HepG2 (cell line): ENCODE measurements around the gene NAGS. TPM values are rescaled to one million over a fixed set of nuclear protein-coding genes. Genes with fewer than 3 reads are reported as not detected.
A peak's percentile ranks its signal among the peaks of the same experiment; 100 is the strongest.

Source experiments
- CAMTA2 ChIP-seq: sonication (generic); formaldehyde crosslinking; IDR thresholded peaks from 2 replicates; pipeline ENCODE4 v1.4.0; 2020; ENCODE audit warnings: mild to moderate bottlenecking, missing genetic modification reagents, borderline replicate concordance
- ELF3 ChIP-seq: IDR thresholded peaks from 2 replicates; pipeline ENCODE4 v1.6.1; 2016; ENCODE audit warnings: missing genetic modification reagents, missing compliant biosample characterization
- FOXJ3 ChIP-seq: sonication (generic); formaldehyde crosslinking; IDR thresholded peaks from 2 replicates; pipeline ENCODE4 v1.4.0; 2020; ENCODE audit warnings: missing genetic modification reagents, mild to moderate bottlenecking, borderline replicate concordance
- HNF1B ChIP-seq: sonication (generic); formaldehyde crosslinking; IDR thresholded peaks from 2 replicates; pipeline ENCODE4 v1.5.1; 2020; ENCODE audit warnings: mild to moderate bottlenecking, moderate library complexity, missing genetic modification reagents
- HNRNPUL1 ChIP-seq: fragments of 200-400 bp; formaldehyde crosslinking; IDR thresholded peaks from 2 replicates; pipeline ENCODE4 v1.6.1; 2017; ENCODE audit warnings: low read depth, mild to moderate bottlenecking, low read length, moderate library complexity
- HOXA3 ChIP-seq: sonication (generic); formaldehyde crosslinking; IDR thresholded peaks from 2 replicates; pipeline ENCODE4 v1.5.0; 2020; ENCODE audit warnings: missing genetic modification reagents
- MXI1 ChIP-seq: IDR thresholded peaks from 3 replicates; pipeline ENCODE4 v1.6.1; 2012; ENCODE audit warnings: low read depth, low read length, inconsistent platforms, borderline replicate concordance
- NFAT5 ChIP-seq: sonication (generic); formaldehyde crosslinking; IDR thresholded peaks from 2 replicates; pipeline ENCODE4 v1.4.0; 2020; ENCODE audit warnings: missing genetic modification reagents
- NFIC ChIP-seq: IDR thresholded peaks from 2 replicates; pipeline ENCODE4 v1.6.1; 2012; ENCODE audit warnings: mild to moderate bottlenecking, low read length, inconsistent platforms
- PAF1 ChIP-seq: IDR thresholded peaks from 2 replicates; pipeline ENCODE4 v1.6.1; 2016; ENCODE audit warnings: missing genetic modification reagents, missing compliant biosample characterization
- SOX6 ChIP-seq, 2 experiments: fragments of 450-650 bp in 1 of 2; sonication (generic) in 1 of 2; formaldehyde crosslinking in 1 of 2; IDR thresholded peaks; 2 replicates each; pipeline versions ENCODE4 v1.4.0 to v1.6.1; 2017 to 2020; ENCODE audit warnings: antibody characterized with exemption in 1 of 2, mild to moderate bottlenecking in 1 of 2, missing genetic modification reagents in 1 of 2
- TFDP1 ChIP-seq: IDR thresholded peaks from 2 replicates; pipeline ENCODE4 v1.6.1; 2016; ENCODE audit warnings: missing compliant biosample characterization, missing genetic modification reagents, borderline replicate concordance
- THRA ChIP-seq: sonication (generic); formaldehyde crosslinking; IDR thresholded peaks from 2 replicates; pipeline ENCODE4 v1.4.0; 2020; ENCODE audit warnings: missing genetic modification reagents, borderline replicate concordance
- ZMYM2 ChIP-seq: sonication (generic); formaldehyde crosslinking; IDR thresholded peaks from 2 replicates; pipeline ENCODE4 v1.8.0; 2022; ENCODE audit warnings: mild to moderate bottlenecking, missing genetic modification reagents
- ZNF263 ChIP-seq: sonication (generic); formaldehyde crosslinking; IDR thresholded peaks from 2 replicates; pipeline ENCODE4 v1.4.0; 2020; ENCODE audit warnings: missing genetic modification reagents
- ZNF292 ChIP-seq: sonication (generic); formaldehyde crosslinking; IDR thresholded peaks from 2 replicates; pipeline ENCODE4 v1.8.1; 2022; ENCODE audit warnings: mild to moderate bottlenecking, low read depth, missing genetic modification reagents, borderline replicate concordance
- ZNF441 ChIP-seq: sonication (generic); formaldehyde crosslinking; IDR thresholded peaks from 2 replicates; pipeline ENCODE4 v1.7.0; 2021; ENCODE audit warnings: missing genetic modification reagents, borderline replicate concordance
- ZNF558 ChIP-seq: sonication (generic); formaldehyde crosslinking; IDR thresholded peaks from 2 replicates; pipeline ENCODE4 v1.9.0; 2022; ENCODE audit warnings: mild to moderate bottlenecking, missing genetic modification reagents, borderline replicate concordance
- ZNF816 ChIP-seq: sonication (generic); formaldehyde crosslinking; IDR thresholded peaks from 2 replicates; pipeline ENCODE4 v1.8.0; 2022; ENCODE audit warnings: missing genetic modification reagents, mild to moderate bottlenecking, borderline replicate concordance
- polyA plus RNA-seq, 8 experiments: library from polyadenylated mRNA; depleted of rRNA in 3 of 8; stranded (reverse) in 7 of 8; unstranded in 1 of 8; fragments of >200 nt; fragmentation: Illumina TruSeq in 4 of 8; extraction: Trizol in 4 of 8; gene quantifications; 2 replicates each; pipeline versions ENCODE4 v1.2.1 to v1.2.3, GENCODE V29; 2011 to 2016; ENCODE audit warnings: low read depth in 4 of 8, missing spikeins in 1 of 8, mixed read lengths in 1 of 8; ENCODE audit not compliant: insufficient read depth in 1 of 8
- total RNA-seq, 5 experiments: library from RNA; depleted of rRNA; stranded (reverse); fragments of >200 nt; fragmentation: Illumina TruSeq; extraction: Trizol; gene quantifications; 2 replicates each; pipeline ENCODE4 v1.2.3, GENCODE V29; 2016; ENCODE audit warnings: low read depth in 1 of 5

Gene NAGS
- total and polyA plus RNA-seq, 2 of the 13 experiments (the other 11 are each of a cell fraction or from before 2014, with no cell fraction given), result 4.3 to 5.1 TPM

- TF ChIP-seq NFAT5 (CRISPR knock-in tag), result peak; percentile 37; the same call in 1 of the 2 replicates
- no peak for TF ChIP-seq NFIC
- TF ChIP-seq ZNF441 (CRISPR knock-in tag), result no peak
- TF ChIP-seq CAMTA2, result no peak
- peak; percentile 91; the same call in 1 of the 3 replicates for TF ChIP-seq MXI1
- no peak; the same call in 1 of the 2 replicates for TF ChIP-seq PAF1 (CRISPR knock-in tag)
- TF ChIP-seq ZNF558 (CRISPR knock-in tag), result 0 out of 2 replicates have a peak, but pooled peaks have one; percentile 34
- peak; percentile 39; the same call in 1 of the 2 replicates for TF ChIP-seq HOXA3
- 0 out of 2 replicates have a peak, but pooled peaks have one; percentile 40 for TF ChIP-seq ZNF292 (CRISPR knock-in tag)
- TF ChIP-seq ZNF263 (CRISPR knock-in tag), result 0 out of 2 replicates have a peak, but pooled peaks have one; percentile 40
- TF ChIP-seq FOXJ3, result peak; percentile 53; the same call in 1 of the 2 replicates
- peak; percentile 74; the same call in 1 of the 2 replicates for TF ChIP-seq ZMYM2 (CRISPR knock-in tag)
- no peak; the same call in 1 of the 2 replicates for TF ChIP-seq TFDP1 (CRISPR knock-in tag)
- TF ChIP-seq SOX6 (IDR thresholded peaks at IDR 0.05), result no peak
- peak; percentile 94 for TF ChIP-seq SOX6 (CRISPR knock-in tag; IDR thresholded peaks at IDR 0.05)
- peak; percentile 78 for TF ChIP-seq THRA (CRISPR knock-in tag)
- TF ChIP-seq HNF1B (CRISPR knock-in tag), result peak; percentile 79
- TF ChIP-seq ELF3 (CRISPR knock-in tag), result peak; percentile 87
- TF ChIP-seq HNRNPUL1, result no peak
- TF ChIP-seq ZNF816 (CRISPR knock-in tag), result peak; percentile 27; the same call in 1 of the 2 replicates
Measured at GRCh38 chr17:44002141-44002848, 2.1 kb upstream of the NAGS start (continued).
